Posterior cingulate gyrus (tissue), 11 donors: ENCODE measurements around the gene ACTRT1.

ENCODE experiments used
- DNase-seq, 10 donors: peaks; one replicate each; pipeline versions ENCODE4 v3.0.0 to v3.0.0-alpha.2; 2020 to 2021; ENCODE audit warnings: mixed read lengths in 3 of 10
- intact Hi-C: fragments of 100-400 bp; cut with DNase I; formaldehyde crosslinking; loops from one replicate; pipeline ENCODE4 v1.15.1; 2023

Gene ACTRT1

GRCh38 chrX:128052303-128052702 is at the start of gene ACTRT1:
Gene ACTRT1, minus strand, starts transcription at chrX:128052403. Its CDS starts 197 bp downstream, at chrX:128052206.
- intact Hi-C loops, result no loop called here
- no peak for DNase-seq

GRCh38 chrX:128078545-128078944 is 26.3 kb upstream of the ACTRT1 start:
- intact Hi-C loops, result no loop called here

DNA sequence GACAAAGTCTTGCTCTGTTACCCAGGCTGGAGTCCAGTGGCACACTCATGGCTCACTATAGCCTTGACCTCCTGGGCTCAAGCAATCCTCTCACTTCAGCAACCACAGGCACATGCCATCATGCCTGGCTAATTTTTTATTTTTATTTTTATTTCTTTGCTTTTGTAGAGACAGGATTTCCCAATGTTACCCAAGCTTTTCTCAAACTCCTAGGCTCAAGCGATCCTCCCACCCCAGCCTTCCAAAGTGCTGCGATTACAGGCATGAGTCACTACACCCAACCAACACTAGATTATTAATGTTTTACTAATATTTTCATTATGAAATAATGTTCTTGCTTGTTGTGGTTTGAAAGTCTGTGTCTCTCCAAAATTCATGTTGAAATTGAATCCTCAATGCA is 5.2 kb upstream of the ACTRT1 start:
- no peak for DNase-seq
- intact Hi-C loops, result no loop called here

More at GRCh38 chrX:128078545-128078944, 26.3 kb upstream of the ACTRT1 start:
- DNase-seq, result no peak

DNA sequence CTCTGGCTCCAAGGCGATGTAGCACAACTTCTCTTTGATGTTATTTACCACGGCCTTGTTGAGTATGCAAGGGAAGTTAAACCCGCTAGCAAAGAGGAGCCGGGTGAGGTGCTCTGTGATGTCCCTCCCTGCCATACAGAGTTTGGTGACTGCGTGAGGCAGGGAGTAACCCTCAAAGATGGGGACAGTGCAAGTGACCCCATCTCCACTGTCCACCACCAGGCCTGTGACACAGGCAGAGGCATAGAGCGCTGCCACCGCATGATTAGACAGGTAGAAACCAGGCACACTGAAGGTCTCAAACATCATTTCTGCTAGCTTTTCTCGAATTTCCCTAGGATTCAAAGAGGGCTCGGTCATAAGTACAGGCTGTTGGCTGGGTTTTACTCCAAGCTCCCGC is 677 bp downstream of the ACTRT1 start:
- DNase-seq, result no peak
- intact Hi-C loops, result no loop called here

- intact Hi-C loops, result no loop called here
Observed at GRCh38 chrX:128035318-128035717, 16.9 kb downstream of the ACTRT1 start.

GRCh38 chrX:128021566-128021965 is 30.6 kb downstream of the ACTRT1 start:
- no peak for DNase-seq
- intact Hi-C loops, result no loop called here

More at GRCh38 chrX:128035318-128035717, 16.9 kb downstream of the ACTRT1 start:
- no peak for DNase-seq

- intact Hi-C loops, result no loop called here
- DNase-seq, result no peak
Observed at GRCh38 chrX:128020701-128021100, 31.5 kb downstream of the ACTRT1 start.

GRCh38 chrX:128019218-128019617 is 33.0 kb downstream of the ACTRT1 start:
- no peak for DNase-seq
- intact Hi-C loops, result no loop called here

GRCh38 chrX:128012015-128012414 is 40.2 kb downstream of the ACTRT1 start:
- intact Hi-C loops, result no loop called here
- no peak for DNase-seq

DNA sequence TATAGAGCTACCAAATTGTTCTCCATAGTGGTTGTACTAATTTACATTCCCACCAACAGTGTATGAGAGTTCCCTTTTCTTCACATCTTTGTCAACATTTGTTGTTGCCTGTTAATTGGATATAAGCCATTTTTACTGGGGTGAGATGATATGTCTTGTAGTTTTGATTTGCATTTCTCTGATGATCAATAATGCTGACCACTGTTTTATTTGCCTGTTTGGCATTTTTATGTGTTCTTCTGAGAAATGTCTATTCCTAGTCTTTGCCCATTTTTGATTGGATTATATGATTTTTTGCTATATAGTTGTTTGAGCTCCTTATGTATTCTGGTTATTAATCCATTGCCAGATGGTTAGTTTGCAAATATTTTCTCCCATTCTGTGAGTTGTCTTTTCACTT is 44.3 kb downstream of the ACTRT1 start:
- DNase-seq, result no peak
- intact Hi-C loops, result no loop called here
